Measurements from ENCODE around the gene TMEM31. TPM values are rescaled to one million over a fixed set of nuclear protein-coding genes. Genes with fewer than 3 reads are reported as not detected.
A peak's percentile ranks its signal among the peaks of the same experiment; 100 is the strongest.

Gene TMEM31
- total and polyA plus RNA-seq, 9 of the 15 experiments (the other 6 are each of a cell fraction or from before 2014, with no cell fraction given), result 0.18 TPM; not detected in 8

- TF ChIP-seq, protein P1, sequence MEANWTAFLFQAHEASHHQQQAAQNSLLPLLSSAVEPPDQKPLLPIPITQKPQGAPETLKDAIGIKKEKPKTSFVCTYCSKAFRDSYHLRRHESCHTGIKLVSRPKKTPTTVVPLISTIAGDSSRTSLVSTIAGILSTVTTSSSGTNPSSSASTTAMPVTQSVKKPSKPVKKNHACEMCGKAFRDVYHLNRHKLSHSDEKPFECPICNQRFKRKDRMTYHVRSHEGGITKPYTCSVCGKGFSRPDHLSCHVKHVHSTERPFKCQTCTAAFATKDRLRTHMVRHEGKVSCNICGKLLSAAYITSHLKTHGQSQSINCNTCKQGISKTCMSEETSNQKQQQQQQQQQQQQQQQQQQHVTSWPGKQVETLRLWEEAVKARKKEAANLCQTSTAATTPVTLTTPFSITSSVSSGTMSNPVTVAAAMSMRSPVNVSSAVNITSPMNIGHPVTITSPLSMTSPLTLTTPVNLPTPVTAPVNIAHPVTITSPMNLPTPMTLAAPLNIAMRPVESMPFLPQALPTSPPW (CRISPR knock-in tag; IDR thresholded peaks at IDR 0.05), result peak; percentile 84
- TF ChIP-seq TCFL5 (CRISPR knock-in tag; conservative IDR thresholded peaks at IDR 0.05) (no peak), TBP (optimal IDR thresholded peaks at IDR 0.05; ENCODE audit: low read depth, low read length) (no peak), KAT8 (IDR thresholded peaks at IDR 0.05; ENCODE audit: low read depth) (no peak), NBN (IDR thresholded peaks at IDR 0.05; ENCODE audit: low read depth) (no peak; the same call in 1 of the 2 replicates), ZNF77 (CRISPR knock-in tag; IDR thresholded peaks at IDR 0.05) (no peak), PPARD (CRISPR knock-in tag; IDR thresholded peaks at IDR 0.05) (no peak), FOS (IDR thresholded peaks at IDR 0.05; ENCODE audit: extremely low read depth, insufficient read length) (no peak), DPF2 (IDR thresholded peaks at IDR 0.05) (no peak; the same call in 1 of the 2 replicates), NR1H2 (CRISPR knock-in tag; IDR thresholded peaks at IDR 0.05) (no peak), ELK1 (CRISPR knock-in tag; IDR thresholded peaks at IDR 0.05) (no peak), GATA2 (CRISPR knock-in tag; IDR thresholded peaks at IDR 0.05) (no peak), CCAR2 (IDR thresholded peaks at IDR 0.05; ENCODE audit: low read depth, low read length) (no peak), MAFK (IDR thresholded peaks at IDR 0.05; ENCODE audit: low read length) (no peak), BCL6 (CRISPR knock-in tag; IDR thresholded peaks at IDR 0.05) (no peak), ZC3H11A (IDR thresholded peaks at IDR 0.05; ENCODE audit: low read depth, low read length) (no peak), RBBP5 (IDR thresholded peaks at IDR 0.05; ENCODE audit: borderline replicate concordance, insufficient read depth, low read length, poor library complexity, severe bottlenecking) (no peak), POLR2AphosphoS5 (IDR thresholded peaks at IDR 0.05; ENCODE audit: control insufficient read depth, insufficient read depth, low read depth, low read length) (no peak), ZNF12 (CRISPR knock-in tag; IDR thresholded peaks at IDR 0.05) (no peak), MTA3 (IDR thresholded peaks at IDR 0.05; ENCODE audit: borderline replicate concordance) (0 out of 2 replicates have a peak, but pooled peaks have one; percentile 16), ZNF436 (CRISPR knock-in tag; IDR thresholded peaks at IDR 0.05) (no peak)
- TF ChIP-seq, protein P2, sequence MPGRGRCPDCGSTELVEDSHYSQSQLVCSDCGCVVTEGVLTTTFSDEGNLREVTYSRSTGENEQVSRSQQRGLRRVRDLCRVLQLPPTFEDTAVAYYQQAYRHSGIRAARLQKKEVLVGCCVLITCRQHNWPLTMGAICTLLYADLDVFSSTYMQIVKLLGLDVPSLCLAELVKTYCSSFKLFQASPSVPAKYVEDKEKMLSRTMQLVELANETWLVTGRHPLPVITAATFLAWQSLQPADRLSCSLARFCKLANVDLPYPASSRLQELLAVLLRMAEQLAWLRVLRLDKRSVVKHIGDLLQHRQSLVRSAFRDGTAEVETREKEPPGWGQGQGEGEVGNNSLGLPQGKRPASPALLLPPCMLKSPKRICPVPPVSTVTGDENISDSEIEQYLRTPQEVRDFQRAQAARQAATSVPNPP (IDR thresholded peaks at IDR 0.05; ENCODE audit: borderline replicate concordance, insufficient read depth, insufficient read length), result no peak
- TF ChIP-seq, protein P3, sequence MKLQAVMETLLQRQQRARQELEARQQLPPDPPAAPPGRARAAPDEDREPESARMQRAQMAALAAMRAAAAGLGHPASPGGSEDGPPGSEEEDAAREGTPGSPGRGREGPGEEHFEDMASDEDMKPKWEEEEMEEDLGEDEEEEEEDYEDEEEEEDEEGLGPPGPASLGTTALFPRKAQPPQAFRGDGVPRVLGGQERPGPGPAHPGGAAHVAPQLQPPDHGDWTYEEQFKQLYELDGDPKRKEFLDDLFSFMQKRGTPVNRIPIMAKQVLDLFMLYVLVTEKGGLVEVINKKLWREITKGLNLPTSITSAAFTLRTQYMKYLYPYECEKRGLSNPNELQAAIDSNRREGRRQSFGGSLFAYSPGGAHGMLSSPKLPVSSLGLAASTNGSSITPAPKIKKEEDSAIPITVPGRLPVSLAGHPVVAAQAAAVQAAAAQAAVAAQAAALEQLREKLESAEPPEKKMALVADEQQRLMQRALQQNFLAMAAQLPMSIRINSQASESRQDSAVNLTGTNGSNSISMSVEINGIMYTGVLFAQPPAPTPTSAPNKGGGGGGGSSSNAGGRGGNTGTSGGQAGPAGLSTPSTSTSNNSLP (IDR thresholded peaks at IDR 0.05; ENCODE audit: borderline replicate concordance, low read depth, low read length), result no peak
Observed at GRCh38 chrX:103687073-103687695, 23.5 kb upstream of the TMEM31 start (continued).

All from K562 (cell line).